A549 (cell line): ENCODE results near the gene SIK2. TPM values are rescaled to one million over a fixed set of nuclear protein-coding genes. Genes with fewer than 3 reads are reported as not detected.

ENCODE experiments used
- ATAC-seq, 2 experiments: fragments of 200-7000 bp in 1 of 2; fragments of >200 bp in 1 of 2; cut with Nextera tagmentation in 1 of 2; cut with Tn5 transposase in 1 of 2; 3 replicates each; pipeline versions ENCODE4 v1.8.0 to v1.9.1; 2018 to 2020; ENCODE audit warnings: mild to moderate bottlenecking in 1 of 2, moderate library complexity in 1 of 2
- CTCF ChIA-PET: fragments of 300-600 bp; sonication (Branson Sonifier 250); formaldehyde crosslinking; extraction: SDS; loops from one replicate; lab custom pipeline; 2021; ENCODE audit warnings: antibody characterized with exemption, inconsistent platforms; lab: Yijun Ruan, JAX
- POLR2A ChIA-PET: fragments of 350-600 bp; formaldehyde crosslinking; extraction: SDS; loops from one replicate; lab custom pipeline; 2021; ENCODE audit warnings: antibody characterized with exemption, inconsistent platforms; lab: Yijun Ruan, JAX
- DNase-seq, 2 experiments: peaks; one replicate each; pipeline versions ENCODE4 v3.0.0 to v3.0.0-alpha.2; 2011 to 2016; ENCODE audit warnings: low read depth in 1 of 2, low spot score in 1 of 2
- FAIRE-seq: peaks from 2 replicates; lab custom pipeline; 2011; peaks lifted over from hg19 to GRCh38; lab: Jason Lieb, UNC
- H3K27ac ChIP-seq, 2 experiments: fragments of >200 bp; sonication (Bioruptor Twin); formaldehyde crosslinking; 3 replicates each; pipeline ENCODE4 v1.5.1; 2016 to 2017
- H3K4me1 ChIP-seq: fragments of >200 bp; sonication (Bioruptor Twin); formaldehyde crosslinking; 3 replicates; pipeline ENCODE4 v1.6.1; 2016
- H3K4me2 ChIP-seq: fragments of >200 bp; sonication (Bioruptor Twin); formaldehyde crosslinking; 3 replicates; pipeline ENCODE4 v1.6.1; 2016
- H3K4me3 ChIP-seq: fragments of >200 bp; sonication (Bioruptor Twin); formaldehyde crosslinking; 3 replicates; pipeline ENCODE4 v1.5.1; 2016
- H3K9me3 ChIP-seq: fragments of >200 bp; sonication (Bioruptor Twin); formaldehyde crosslinking; 3 replicates; pipeline ENCODE4 v1.6.1; 2016
- CEBPB ChIP-seq, 2 experiments: fragments of >200 bp in 1 of 2; sonication (Bioruptor Twin) in 1 of 2; formaldehyde crosslinking in 1 of 2; IDR thresholded peaks; 2 replicates each; pipeline ENCODE4 v1.6.1; 2012 to 2016
- ESRRA ChIP-seq: fragments of 150-350 bp; IDR thresholded peaks from 2 replicates; pipeline ENCODE4 v1.6.1; 2014; ENCODE audit warnings: mild to moderate bottlenecking, low read length, borderline replicate concordance
- FOXS1 ChIP-seq: fragments of 250-450 bp; sonication (Bioruptor Pico); IDR thresholded peaks from 2 replicates; pipeline ENCODE4 v1.5.0; 2020; ENCODE audit warnings: mild to moderate bottlenecking, moderate library complexity
- GATA3 ChIP-seq: IDR thresholded peaks from 2 replicates; pipeline ENCODE4 v1.6.1; 2012; ENCODE audit warnings: borderline replicate concordance
- JUN ChIP-seq, 2 experiments: fragments of >200 bp; sonication (Bioruptor Twin); formaldehyde crosslinking; IDR thresholded peaks; 2 replicates in 1 of 2; 3 replicates in 1 of 2; pipeline ENCODE4 v1.6.1; 2016 to 2017
- MYC ChIP-seq: IDR thresholded peaks from 2 replicates; pipeline ENCODE4 v1.6.1; 2012; ENCODE audit warnings: mild to moderate bottlenecking, inconsistent platforms, low read length, improper control_type of control experiment, borderline replicate concordance
- NPAS2 ChIP-seq: fragments of 250-450 bp; sonication (Bioruptor Pico); IDR thresholded peaks from 2 replicates; pipeline ENCODE4 v1.8.0; 2022; ENCODE audit warnings: mild to moderate bottlenecking, moderate library complexity, borderline replicate concordance
- PHF8 ChIP-seq: fragments of 200-600 bp; sonication (generic); IDR thresholded peaks from 2 replicates; pipeline ENCODE4 v1.6.1; 2016; ENCODE audit warnings: low read depth, mild to moderate bottlenecking, antibody characterized with exemption, moderate library complexity, borderline replicate concordance
- POLR2A ChIP-seq: IDR thresholded peaks from 2 replicates; pipeline ENCODE4 v1.6.1; 2012; ENCODE audit warnings: mild to moderate bottlenecking, low read length
- RAD21 ChIP-seq, 2 experiments: fragments of >200 bp in 1 of 2; sonication (Bioruptor Twin) in 1 of 2; formaldehyde crosslinking in 1 of 2; IDR thresholded peaks in 1 of 2; conservative IDR thresholded peaks in 1 of 2; 2 replicates in 1 of 2; 3 replicates in 1 of 2; pipeline ENCODE4 v1.6.1; 2012 to 2018; ENCODE audit warnings: inconsistent platforms in 1 of 2
- RNF2 ChIP-seq: fragments of 200-600 bp; sonication (generic); IDR thresholded peaks from 2 replicates; pipeline ENCODE4 v1.6.1; 2016; ENCODE audit warnings: low read depth, mild to moderate bottlenecking, antibody characterized with exemption, moderate library complexity, borderline replicate concordance
- ZC3H11A ChIP-seq: fragments of 450-650 bp; IDR thresholded peaks from 2 replicates; pipeline ENCODE4 v1.6.1; 2014; ENCODE audit warnings: antibody characterized with exemption, mild to moderate bottlenecking
- ZFP36 ChIP-seq: fragments of 450-650 bp; IDR thresholded peaks from 2 replicates; pipeline ENCODE4 v1.6.1; 2014; ENCODE audit warnings: borderline replicate concordance; ENCODE audit not compliant: partially characterized antibody
- WGBS: methylation state at CpG from one replicate; pipeline ENCODE4 v1.1.6; 2017; ENCODE audit errors: missing lambda C conversion rate; 5-methylcytosine and 5-hydroxymethylcytosine counted together
- polyA plus RNA-seq, 4 experiments: library from polyadenylated mRNA; depleted of rRNA in 3 of 4; stranded (reverse); fragments of >200 nt; fragmentation: RNase III in 1 of 4; extraction: RNeasy Plus Mini Kit Qiagen cat#74134 plus additional on column Dnase treatment in 1 of 4; gene quantifications; 2 replicates in 3 of 4; 3 replicates in 1 of 4; pipeline ENCODE4 v1.2.3, GENCODE V29; 2011 to 2017
- TF ChIP-seq, protein P1 (sequence below): fragments of 150-350 bp; IDR thresholded peaks from 2 replicates; pipeline ENCODE4 v1.6.1; 2014; ENCODE audit warnings: low read depth, mild to moderate bottlenecking, low read length
- TF ChIP-seq, protein P2 (sequence below): fragments of 250-450 bp; sonication (Bioruptor Pico); IDR thresholded peaks from 2 replicates; pipeline ENCODE4 v1.5.0; 2021; ENCODE audit warnings: mild to moderate bottlenecking, moderate library complexity, borderline replicate concordance

Gene SIK2
- polyA plus RNA-seq, 2 of the 4 experiments (the other 2 are of a cell fraction): 4.5 to 9.0 TPM

DNA sequence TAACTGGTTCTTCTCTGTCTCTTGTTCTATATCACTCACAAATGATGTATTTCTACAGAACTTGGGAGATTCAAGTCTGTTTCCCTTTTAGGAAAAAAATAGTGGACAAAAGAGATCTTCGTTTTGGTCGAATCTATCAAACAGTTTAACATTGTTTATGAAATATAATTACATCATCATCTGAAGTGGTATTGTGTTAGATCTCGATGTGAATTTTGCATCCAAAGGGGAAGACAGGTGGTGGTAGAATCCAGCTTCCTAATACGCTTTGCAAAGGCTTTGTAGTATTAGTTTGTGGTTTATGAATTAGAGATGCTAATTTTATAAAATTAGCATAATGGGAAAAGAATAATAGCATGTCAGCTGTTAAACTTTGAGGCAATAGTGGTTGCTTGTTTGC, 3.4 kb downstream of the SIK2 start:
- TF ChIP-seq MYC (no peak), PHF8 (no peak), CEBPB (IDR thresholded peaks at IDR 0.05) (no peak), ZFP36 (no peak), JUN (IDR thresholded peaks at IDR 0.05) (no peak), RNF2 (no peak), RAD21 (conservative IDR thresholded peaks at IDR 0.05 in 1 of 2, IDR thresholded peaks at IDR 0.05 in 1 of 2) (no peak)
- TF ChIP-seq, protein P1, sequence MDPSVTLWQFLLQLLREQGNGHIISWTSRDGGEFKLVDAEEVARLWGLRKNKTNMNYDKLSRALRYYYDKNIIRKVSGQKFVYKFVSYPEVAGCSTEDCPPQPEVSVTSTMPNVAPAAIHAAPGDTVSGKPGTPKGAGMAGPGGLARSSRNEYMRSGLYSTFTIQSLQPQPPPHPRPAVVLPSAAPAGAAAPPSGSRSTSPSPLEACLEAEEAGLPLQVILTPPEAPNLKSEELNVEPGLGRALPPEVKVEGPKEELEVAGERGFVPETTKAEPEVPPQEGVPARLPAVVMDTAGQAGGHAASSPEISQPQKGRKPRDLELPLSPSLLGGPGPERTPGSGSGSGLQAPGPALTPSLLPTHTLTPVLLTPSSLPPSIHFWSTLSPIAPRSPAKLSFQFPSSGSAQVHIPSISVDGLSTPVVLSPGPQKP: no peak
- ChIA-PET POLR2A (no interaction called here), CTCF (interaction anchor here (1.2 to 1.5 kb wide), 2 partner anchors 172 to 236 kb away, joined by 3 to 6 read pairs; no protein-coding TSS in a partner anchor)
- FAIRE-seq (no peak), DNase-seq (no peak), ATAC-seq (no peak)
- Histone ChIP-seq H3K4me2 (no peak overlapping the region), H3K4me1 (peaks cover 28% of the 10 kb centered on the region; the same call in 2 of the 3 replicates), H3K9me3 (no peaks in the 10 kb centered on the region), H3K27ac (no peak overlapping the region), H3K4me3 (no peak overlapping the region)
- 67% methylated on average over 4 of the region's 4 CpGs for WGBS

DNA sequence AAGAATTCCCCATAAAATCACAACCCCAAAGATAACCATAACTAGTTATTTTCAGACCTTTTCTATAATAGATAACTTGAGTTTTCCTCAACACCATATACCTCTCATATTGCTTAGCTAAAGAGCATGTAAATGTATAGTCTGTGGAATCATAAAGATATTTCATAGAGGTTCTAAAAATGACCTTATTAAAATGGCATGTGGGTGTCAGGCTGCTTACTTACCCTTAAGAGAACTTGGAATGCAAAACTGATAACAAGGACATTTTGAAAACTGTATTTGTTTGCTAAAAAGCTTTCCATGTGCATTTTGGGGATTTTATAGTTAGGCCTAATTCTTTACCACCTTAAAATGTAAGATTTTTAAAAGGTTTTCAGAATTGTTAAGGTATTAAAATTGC, 4.7 kb downstream of the SIK2 start:
- ChIA-PET POLR2A (no interaction called here), CTCF (interaction anchor here (0.6 to 1.5 kb wide), 2 partner anchors 28 to 170 kb away, joined by 3 to 6 read pairs; no protein-coding TSS in a partner anchor)
- H3K4me2 ChIP-seq: no peak overlapping the region
- H3K27ac ChIP-seq: no peak overlapping the region
- no peak for TF ChIP-seq GATA3
- TF ChIP-seq, protein P2, sequence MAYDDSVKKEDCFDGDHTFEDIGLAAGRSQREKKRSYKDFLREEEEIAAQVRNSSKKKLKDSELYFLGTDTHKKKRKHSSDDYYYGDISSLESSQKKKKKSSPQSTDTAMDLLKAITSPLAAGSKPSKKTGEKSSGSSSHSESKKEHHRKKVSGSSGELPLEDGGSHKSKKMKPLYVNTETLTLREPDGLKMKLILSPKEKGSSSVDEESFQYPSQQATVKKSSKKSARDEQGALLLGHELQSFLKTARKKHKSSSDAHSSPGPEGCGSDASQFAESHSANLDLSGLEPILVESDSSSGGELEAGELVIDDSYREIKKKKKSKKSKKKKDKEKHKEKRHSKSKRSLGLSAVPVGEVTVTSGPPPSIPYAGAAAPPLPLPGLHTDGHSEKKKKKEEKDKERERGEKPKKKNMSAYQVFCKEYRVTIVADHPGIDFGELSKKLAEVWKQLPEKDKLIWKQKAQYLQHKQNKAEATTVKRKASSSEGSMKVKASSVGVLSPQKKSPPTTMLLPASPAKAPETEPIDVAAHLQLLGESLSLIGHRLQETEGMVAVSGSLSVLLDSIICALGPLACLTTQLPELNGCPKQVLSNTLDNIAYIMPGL (CRISPR knock-in tag): no peak
- H3K4me3 ChIP-seq: no peak overlapping the region
- H3K9me3 ChIP-seq: no peaks in the 10 kb centered on the region
- DNase-seq: no peak
- H3K4me1 ChIP-seq: peaks cover 22% of the 10 kb centered on the region; the same call in 2 of the 3 replicates
- FAIRE-seq: no peak
- ATAC-seq: no peak

DNA sequence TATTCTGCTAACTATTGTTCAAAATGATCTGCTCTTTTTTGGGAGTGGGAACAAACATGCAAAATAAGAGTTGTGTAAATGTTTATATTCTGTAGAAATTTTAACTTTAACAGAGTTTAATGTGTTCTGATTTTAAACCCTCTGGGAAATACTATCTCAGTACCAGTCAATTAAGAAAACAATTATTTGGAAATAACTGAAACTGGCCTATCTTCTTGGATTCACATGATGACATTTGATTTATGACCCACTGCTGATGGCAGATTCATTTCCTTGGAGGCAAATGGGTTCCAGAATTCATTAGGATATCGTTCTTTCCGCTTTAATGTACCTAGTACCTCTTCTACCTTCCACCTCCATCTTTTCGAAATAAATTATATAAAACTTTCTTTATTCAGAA, 5.5 kb downstream of the SIK2 start:
- Histone ChIP-seq H3K4me2 (no peak overlapping the region), H3K9me3 (no peaks in the 10 kb centered on the region), H3K4me1 (peaks cover 22% of the 10 kb centered on the region; the same call in 2 of the 3 replicates), H3K27ac (no peak overlapping the region), H3K4me3 (no peak overlapping the region)
- ChIA-PET CTCF (no interaction called here), POLR2A (no interaction called here)
- TF ChIP-seq, protein P2 (CRISPR knock-in tag): no peak
- TF ChIP-seq ZC3H11A (no peak), FOXS1 (no peak), MYC (no peak)
- FAIRE-seq (no peak), ATAC-seq (no peak), DNase-seq (no peak)
- WGBS: 92% methylated on average over 3 of the region's 3 CpGs

DNA sequence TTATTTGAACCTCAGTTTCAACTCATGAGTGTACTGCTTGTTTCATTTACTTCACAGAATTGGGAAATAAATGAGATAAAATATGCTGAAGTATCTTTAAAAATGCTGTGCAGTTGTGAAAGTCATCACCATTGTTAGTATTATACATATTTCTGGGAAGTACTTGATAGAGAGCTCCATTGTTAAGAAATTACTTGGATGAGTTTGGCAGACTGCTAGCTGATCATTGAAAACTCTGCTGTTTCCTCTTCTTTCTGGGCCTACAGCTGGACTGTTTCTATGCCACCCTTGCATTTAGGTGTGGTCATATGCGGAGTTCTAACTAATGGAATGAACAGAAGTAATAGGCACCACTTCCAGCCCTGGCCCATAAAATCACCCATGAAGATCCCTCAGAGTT, 10.0 kb downstream of the SIK2 start:
- no peak overlapping the region for H3K4me2 ChIP-seq
- FAIRE-seq (no peak), ATAC-seq (no peak), DNase-seq (no peak)
- H3K4me1 ChIP-seq: peaks cover 3% of the 10 kb centered on the region; the same call in 1 of the 3 replicates
- H3K4me3 ChIP-seq: no peak overlapping the region
- no peaks in the 10 kb centered on the region for H3K9me3 ChIP-seq
- WGBS: 100% methylated on average over 1 of the region's 1 CpG
- no peak overlapping the region for H3K27ac ChIP-seq
- ChIA-PET POLR2A (no interaction called here), CTCF (no interaction called here)
- TF ChIP-seq NPAS2 (CRISPR knock-in tag) (no peak), ESRRA (no peak), POLR2A (no peak)
